Upper lobe of left lung (tissue), 4 donors: ENCODE measurements around the gene SELPLG.
A peak's percentile ranks its signal among the peaks of the same experiment; 100 is the strongest.

Experiments used
- EP300 ChIP-seq, 4 donors: sonication (generic); formaldehyde crosslinking; IDR thresholded peaks; one replicate each; pipeline ENCODE4 v1.5.1; 2017; ENCODE audit warnings: antibody characterized with exemption in 4 of 4, control low read depth in 2 of 4
- POLR2A ChIP-seq, 4 donors: fragments of 450-650 bp; IDR thresholded peaks; one replicate each; pipeline ENCODE4 v1.5.1; 2016 to 2017; ENCODE audit warnings: antibody characterized with exemption in 4 of 4, mild to moderate bottlenecking in 2 of 4
- POLR2AphosphoS5 ChIP-seq, 2 donors: sonication (generic); formaldehyde crosslinking; IDR thresholded peaks; one replicate each; pipeline ENCODE4 v1.5.1; 2017; ENCODE audit warnings: antibody characterized with exemption in 2 of 2

GRCh38 chr12:108642899-108643654 lies 9.4 kb upstream of the SELPLG start:
- peak in 1 of 2 donors; percentile 9 for TF ChIP-seq POLR2AphosphoS5 (IDR thresholded peaks at IDR 0.05)
- TF ChIP-seq EP300 (IDR thresholded peaks at IDR 0.05): no peak
- TF ChIP-seq POLR2A (IDR thresholded peaks at IDR 0.05): no peak
